Femur (tissue), 1 donor: Measurements from ENCODE around the gene BTN2A1.

Experiments used
- DNase-seq: peaks from one replicate; pipeline ENCODE4 v3.0.0-alpha.2; 2017

Gene BTN2A1

DNA sequence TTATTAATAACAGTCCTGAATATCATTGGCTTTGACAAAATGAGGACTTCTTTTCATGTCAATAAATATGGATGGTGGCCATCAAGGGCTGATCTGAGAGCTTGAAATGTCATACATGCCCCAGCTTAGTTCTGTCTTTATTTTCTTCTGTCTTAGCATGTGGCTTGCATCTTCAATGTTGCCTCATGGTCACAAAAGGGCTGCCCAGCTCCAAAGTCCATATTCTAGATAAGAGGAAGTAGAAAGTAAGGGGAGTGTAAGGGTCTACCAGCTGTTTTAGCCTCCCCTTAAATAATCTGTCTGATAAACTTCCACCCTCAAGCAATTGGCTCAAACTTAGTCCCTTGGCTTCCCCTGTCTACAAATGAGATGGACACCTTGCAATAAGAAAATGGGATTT lies 14.2 kb downstream of the BTN2A1 start:
- DNase-seq, result no peak

DNA sequence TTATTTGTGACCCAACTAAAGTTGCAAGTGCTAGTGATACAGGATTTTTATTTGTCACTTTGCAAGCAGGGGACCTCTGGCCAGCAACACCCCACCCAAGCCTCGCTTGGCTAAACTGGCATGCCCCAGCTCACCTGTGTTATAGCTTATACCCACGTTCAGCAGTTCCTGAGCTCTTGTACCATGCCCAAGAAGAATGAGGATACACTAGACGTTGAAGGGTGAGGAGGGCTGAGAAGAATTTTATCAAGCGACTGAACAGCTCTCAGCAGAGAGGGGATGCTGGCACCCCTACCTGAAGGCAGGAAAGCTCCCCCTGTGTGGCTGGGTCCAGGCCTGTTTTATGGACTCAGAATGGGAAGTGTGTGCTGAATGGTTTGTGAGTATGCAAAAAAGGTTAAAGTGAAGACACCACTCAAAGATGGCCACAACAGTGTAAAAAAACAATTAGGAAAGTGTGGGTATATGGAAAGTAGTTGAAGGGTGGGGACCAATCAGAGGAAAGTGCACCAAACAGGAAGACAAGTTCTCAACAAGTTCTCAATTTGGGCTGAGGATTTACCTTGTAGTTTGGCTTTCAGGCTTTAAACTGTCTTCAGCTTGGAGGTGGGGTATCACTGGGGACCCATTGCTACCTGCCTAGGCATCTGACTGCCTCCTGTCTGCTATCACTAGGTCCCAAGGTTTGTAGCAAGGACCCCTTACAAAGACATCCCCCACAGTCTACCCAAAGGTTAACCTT lies 15.0 kb downstream of the BTN2A1 start:
- DNase-seq, result no peak

DNA sequence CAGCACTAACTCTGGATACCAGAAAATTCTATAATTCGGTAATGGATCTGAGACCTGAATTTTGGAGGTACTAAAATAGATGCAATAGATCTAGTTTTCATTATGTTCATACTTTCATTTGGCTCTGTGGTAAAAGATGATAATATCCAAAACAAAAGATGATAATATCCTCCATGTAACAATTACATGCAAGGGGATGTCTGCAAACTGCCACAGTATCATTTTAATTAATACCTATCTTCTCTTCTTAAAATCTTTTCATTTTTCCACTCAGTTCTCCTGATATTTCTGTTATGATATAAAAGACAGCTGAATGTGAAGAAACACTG lies 15.6 kb downstream of the BTN2A1 start:
- no peak for DNase-seq

DNA sequence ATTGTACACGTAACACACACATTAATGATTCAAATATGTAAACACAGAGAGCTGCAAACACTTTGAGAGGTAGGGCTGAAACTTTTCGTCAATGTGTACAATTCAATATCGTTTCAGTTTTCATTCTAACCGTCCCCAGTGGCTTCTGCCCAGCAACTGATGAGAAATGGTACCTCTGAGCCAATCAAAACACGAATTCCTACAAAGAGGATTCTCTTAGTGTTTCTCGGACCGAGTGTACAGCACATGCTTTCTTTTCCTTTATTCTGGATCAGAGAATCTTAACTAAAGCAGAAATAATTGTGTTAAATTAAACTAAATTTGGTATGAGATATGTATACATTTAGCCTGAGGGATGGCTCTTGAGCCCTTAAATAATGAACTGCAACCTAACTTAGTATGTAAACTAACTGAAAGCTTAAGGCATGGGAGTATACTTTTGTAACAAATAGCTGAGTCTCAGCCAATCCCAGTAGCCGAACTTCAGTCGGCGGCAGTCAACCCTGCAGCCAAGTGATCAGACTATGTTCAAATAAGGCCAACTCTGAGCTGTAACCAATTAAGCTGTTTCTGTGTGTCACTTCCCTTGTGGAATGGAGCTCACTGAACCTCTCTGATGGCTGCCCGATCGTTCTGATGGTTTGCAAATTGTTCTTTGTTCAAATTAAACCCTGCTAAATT lies 16.1 kb downstream of the BTN2A1 start:
- peak; percentile 89 for DNase-seq

DNA sequence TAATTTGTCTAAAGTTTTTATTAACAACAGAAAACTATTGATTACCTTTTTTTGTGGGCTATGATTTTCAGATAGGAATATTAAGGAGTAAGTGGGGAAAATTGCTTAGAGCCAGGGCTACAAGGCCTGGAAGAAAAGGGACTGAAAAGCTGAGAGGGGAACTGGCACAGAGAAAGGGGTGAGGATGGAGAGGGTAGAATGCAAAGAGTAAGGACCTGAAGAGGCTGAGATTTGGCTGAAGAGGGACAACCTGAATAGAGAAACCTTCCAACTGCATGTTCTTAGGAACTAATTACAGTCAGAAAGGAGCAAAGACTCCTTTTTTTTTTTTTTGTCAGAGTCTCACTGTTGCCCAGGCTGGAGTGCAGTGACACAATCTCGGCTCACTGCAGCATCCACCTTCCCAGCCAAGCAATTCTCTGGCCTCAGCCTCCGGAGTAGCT lies 16.7 kb downstream of the BTN2A1 start:
- DNase-seq, result no peak

DNA sequence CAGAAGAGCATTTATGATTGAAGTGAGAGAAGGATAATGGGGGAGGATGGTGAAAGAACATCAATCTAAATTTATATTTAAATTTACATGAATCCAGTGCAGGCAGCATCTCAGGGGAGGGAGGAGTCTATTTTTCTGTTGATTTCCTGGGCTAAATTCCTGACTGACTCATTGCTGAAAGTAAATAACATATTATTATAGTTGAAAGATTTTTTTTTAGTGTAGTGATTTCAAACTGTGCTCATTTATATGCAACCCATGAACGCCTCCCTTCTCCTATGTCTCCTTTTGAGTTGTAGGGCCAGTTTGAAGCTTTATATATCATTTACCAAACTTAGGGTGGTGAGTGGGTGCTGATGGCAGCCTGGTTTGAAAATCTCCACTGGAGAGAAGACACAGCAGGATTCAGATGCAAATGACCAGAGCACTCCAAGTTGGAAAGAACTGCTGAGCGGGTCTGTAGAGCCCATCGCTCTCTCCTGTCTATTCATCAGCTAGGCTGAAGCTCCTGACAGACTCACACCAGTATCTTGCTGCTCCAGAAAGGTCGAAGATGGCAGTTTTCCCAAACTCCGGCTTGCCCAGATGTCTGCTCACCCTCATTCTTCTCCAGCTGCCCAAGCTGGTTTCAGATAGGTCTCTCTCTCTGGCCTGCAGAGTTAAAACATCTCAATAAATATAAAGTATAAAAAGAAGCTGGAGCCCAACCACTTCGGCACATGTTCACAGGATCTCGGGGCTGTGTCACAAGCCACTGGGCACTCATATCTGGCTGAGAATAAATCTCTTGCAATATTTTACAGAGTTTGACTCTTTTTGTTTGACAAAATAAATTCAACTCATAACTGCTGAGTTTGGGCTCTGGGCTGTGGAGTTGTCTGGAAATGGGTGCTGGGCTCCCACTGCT lies 18.3 kb downstream of the BTN2A1 start:
- no peak for DNase-seq

DNA sequence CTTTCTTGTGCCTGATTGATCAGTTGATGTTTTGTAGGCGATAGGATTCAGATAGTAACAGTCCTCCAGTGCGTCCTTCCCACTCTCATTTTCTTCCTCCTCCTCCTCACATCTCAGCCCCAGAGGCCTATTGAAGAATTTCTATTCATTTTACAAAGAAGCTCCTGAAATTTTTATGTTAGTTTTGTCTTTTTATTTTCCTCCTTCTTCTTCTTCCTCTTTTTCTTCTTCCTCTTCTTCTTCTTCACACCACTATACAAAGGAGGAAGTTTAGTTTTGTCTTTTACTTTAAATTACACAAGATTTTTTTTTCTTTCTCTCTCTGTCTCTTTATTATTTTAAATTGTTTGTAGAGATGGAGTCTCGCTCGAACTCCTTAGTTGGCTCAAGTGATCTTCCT lies 19.1 kb downstream of the BTN2A1 start:
- no peak for DNase-seq

DNA sequence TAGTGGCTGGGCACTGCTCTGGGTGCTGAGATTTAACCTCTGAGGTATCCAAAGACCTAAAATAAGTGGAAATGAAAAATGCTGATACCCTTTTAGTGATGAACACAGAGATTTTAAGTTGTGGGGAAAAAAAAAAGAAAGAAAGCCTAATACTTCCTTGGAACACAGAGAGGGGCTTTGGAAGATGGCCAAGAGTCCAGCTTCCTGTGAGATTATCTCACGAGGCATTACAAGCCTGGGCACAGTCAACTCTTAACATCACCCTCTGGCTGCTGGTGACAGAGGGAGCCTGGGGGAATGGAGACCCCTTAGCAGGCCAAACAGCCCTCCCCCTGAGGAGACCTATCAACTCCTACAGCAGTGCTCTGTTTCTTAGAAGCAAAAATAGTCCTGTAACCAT lies 19.7 kb downstream of the BTN2A1 start:
- DNase-seq, result no peak

DNA sequence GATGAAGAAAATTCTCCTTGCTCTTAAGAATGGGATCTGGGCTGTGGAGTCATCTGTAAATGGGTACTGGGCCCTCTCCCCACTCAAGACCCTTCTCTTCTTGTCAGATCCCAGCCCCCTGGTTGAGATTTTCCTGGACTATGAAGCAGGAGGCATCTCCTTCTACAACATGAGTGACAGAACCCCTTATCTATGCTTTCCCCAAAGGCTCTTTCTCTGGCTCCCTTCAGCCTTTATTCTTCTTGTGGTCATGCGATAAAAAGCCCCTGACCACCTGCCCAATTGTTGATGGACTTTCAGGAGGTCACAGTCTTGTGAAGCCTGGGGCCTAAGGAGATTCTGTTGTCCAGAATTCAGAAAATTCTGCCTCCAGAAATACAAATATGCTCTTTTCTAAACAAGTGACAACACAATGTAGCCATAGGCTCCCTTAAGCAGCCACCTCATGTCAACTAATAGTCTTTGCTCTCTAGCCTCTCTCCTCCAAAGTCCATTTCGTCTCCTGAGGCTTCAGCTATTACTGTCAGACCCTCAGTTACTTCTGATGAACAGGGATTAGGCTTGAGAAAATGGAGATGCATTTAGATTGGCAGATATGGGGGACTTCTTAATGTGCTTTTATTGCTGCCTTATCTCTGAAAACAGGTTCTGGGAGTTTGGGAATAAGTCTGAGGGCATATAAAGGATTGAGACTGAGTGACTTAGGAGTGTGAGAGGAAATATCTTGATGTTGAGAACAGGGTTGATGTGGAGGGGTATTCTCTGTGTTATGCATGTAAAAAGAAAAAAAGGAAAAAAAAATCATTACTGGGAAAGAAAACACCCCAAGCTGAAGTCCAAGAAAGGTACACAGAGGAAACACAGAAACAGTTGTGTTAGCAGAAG lies 20.6 kb downstream of the BTN2A1 start:
- no peak for DNase-seq

DNA sequence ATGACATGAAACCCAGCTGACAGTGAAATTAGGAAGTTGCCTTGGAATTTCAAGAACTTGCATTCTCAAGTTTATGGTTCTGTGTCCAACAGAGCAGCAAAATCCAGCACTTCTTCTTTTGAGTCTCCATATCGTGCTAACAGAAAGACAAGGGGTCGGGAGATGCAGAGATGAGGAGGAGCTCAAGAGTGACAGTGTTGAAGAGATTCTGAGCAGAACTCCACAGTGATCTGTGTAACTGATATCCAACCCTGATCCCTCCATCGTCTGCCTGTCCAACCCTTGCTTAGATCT lies 21.2 kb downstream of the BTN2A1 start:
- DNase-seq, result no peak

DNA sequence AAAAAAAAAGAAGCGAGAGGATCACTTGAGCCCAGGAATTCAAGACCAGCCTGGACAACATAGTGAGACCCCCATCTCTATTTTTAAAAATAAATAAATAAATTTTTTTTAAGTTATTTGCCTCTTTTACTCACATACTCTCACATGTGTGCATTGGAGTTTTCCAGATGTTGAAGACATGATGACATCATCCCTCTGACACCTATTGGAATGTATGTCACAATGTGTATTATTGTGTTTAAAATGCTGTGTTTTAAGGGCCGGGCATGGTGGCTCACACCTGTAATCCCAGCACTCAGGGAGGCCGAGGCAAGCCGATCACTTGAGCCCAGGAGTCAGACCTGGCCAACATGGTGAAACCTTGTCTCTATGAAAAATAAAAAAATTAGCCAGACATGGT lies 24.6 kb downstream of the BTN2A1 start:
- DNase-seq, result no peak

DNA sequence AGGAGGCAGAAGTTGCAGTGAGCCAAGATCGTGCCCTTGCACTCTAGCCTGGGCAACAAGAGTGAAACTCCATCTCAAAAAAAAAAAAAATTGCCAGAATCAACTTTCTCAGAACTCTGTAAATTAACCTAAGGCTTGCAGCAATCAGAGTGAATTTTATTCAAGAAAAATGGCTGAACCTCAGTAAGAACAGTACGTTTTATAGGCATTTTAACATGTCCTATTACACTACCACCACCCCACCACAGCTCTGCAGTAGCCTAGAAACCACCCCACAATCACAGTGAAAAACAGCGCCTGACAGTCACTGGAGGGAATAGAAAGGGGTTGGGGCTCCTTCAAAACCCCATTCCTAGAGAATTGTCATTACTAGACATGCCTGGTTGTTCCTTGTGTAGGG lies 26.0 kb downstream of the BTN2A1 start:
- DNase-seq, result no peak

DNA sequence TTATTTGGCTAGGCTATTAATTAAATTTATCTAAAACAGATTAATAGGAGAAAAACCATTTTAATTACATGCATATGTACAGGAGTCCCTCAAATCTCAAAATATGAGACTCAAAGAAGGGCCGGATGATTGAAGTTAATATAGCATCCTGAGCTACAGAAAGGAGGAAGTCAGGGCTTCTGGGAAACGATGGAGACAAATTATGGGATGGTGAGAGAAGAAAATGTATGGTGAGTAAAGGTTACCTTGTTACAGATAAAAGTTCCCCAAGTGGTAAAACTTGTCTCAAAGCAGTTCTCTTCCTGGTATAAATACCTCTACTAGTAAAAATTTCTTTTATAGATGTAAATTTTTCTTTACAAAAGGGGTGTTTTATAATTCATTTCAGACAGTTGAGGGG lies 26.4 kb downstream of the BTN2A1 start:
- DNase-seq, result no peak

DNA sequence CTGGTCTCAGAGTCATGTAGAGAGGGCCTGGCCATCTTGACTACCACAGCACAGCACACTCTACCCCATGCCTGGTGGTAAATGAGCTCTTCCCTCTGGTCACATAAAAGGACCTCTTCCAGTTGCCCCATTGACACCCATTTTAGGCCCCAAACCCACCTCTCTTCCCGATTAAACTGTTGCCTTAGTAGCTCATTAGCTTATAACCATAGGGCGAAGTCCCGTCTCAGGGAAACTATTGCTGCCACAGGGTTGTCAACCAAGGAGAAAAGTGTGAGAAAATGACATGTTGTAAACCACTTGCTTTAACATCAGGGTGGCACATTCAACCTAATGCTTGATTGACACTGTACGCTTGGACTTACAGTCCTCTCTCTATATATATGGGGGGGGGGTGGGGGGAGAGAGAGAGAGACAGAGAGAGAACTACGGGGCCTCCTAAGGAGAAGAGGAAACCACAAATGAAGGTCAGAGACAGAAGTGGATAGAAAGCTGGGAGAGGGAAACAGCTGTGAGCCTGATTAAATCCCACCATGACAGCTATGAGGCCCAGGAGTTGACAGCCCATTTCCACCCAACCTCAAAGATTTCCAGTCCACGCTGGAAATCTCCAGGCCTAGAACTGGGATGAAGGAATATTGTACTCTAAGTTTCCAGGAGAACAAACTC lies 27.5 kb downstream of the BTN2A1 start:
- DNase-seq, result no peak

DNA sequence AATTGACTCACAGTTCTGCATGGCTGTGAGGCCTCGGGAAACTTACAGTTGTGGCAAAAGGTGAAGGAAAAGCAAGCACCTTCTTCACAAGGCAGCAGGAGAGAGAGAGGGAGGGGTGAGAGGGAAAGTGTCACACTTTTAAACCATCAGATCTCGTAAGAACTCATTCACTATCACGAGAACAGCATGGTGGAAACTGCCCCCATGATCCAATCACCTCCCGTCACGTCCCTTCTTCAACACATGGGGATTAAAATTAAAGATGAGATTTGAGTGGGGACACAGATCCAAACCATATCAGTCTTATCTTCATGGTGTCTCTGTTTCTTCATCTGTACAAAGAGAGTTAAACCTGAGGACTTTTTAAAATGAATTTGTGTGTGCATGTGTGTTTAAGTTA lies 28.6 kb downstream of the BTN2A1 start:
- no peak for DNase-seq

DNA sequence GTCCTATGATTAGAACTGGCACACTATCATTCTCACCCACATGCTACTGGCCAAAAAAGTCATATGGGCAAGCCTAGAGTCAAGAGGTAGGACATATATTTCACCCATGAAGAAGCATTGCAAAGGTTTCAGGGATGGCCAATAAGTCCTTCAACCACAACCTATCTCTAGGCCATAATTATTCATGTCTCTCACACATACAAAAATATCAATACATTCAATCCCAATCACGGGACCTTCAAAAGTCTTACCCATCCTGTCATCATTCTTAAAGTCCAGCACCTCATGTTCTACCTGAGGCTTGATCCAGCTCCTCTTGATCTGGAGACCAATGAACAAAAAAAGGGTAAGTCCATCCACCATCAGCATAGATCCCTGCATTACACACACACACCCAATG lies 29.7 kb downstream of the BTN2A1 start:
- DNase-seq, result no peak

DNA sequence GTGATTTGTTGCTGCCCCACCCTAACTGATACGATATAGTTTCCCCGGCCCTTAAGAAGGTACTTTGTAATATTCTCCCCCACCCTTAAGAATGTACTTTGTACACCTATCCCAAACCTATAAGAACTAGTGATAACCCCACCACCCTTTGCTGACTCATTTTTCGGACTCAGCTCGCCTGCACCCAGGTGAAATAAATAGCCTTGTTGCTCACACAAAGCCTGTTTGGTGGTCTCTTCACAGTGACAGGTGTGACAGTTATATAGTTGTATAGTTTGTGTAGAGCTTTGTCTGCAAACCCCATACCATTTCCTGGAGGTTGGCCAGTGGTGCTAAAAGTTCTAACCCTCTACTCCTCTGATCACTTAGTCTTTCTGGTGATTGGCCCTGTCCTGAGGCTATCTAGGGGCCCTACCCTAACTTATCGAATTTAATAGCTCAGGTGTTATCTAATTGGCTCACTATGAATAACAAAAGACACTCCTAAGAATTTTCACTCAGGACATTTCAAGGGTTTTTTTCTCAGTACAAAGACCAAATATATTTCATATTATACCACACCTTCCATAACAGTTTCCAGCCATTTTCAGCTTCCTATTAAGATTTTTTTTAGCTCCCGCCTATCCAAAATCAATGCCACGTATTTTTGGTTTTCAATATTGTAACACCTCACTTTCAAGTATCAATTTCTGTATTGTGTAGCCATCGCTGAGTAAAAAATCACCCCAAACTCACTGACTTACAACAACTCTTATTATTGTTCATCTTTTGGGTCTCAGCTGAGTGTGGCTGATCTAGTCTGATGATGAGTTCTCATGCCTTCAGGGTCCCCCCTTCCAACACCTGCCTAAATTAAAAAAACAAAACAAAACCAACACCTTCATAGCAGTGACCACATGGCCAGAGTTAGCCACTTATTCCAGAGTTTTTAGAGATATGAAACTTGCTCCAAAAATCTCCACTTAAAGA lies 32.5 kb downstream of the BTN2A1 start:
- no peak for DNase-seq

DNA sequence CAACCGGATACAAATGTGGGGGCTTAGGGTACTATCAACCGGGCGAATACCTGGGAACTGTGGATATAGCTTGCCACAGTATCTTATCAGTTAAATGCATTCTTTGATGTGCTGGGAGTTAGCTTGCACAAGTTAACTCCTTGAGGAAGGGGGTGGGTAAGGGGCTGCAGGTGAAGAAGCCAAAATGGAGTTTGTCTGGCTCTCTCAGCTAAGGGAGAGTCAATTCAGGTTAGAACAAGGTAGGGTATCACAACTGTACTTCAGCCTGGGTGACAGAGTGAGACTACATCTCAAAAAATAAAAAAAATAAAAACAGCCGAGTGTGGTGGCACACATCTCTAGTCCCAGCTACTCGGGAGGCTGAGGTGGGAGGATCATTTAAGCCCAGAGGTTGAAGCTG lies 33.8 kb downstream of the BTN2A1 start:
- no peak for DNase-seq

DNA sequence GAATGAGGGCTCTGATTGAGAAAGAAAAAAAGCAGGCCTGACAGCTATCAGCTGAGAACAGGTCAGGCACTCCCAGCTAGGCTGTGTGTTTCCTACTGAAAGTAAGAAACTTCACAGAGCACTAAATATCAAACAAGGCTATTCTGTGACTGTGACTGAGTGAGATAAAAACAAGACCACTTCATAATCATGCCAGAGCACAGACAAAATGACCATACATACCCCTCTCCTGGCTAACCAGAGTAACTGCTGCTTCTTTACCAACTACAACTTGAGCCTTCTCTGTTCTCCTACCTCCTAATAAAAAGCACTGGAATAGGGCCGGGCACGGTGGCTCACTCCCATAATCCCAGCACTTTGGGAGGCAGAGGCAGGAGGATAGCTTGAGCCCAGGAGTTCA lies 35.5 kb downstream of the BTN2A1 start:
- no peak for DNase-seq

DNA sequence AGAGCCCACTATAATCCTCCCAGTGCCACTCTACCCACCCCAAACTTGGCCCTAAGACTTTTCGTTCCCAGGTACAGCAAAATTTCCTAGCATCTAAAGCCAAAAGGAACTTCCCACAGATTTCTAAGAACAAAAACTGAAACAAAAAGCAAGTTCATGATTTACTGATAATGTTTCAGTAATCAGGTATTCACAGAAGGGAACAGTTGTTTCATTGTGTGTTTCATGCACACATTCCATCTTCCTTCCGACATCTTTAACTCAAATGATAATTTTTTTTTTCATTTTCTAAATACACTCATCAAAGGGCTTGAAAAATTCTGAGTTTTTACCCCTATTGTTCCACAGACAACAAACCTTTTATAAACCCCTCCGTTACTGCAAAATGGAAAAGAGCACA lies 36.4 kb downstream of the BTN2A1 start:
- DNase-seq, result no peak

DNA sequence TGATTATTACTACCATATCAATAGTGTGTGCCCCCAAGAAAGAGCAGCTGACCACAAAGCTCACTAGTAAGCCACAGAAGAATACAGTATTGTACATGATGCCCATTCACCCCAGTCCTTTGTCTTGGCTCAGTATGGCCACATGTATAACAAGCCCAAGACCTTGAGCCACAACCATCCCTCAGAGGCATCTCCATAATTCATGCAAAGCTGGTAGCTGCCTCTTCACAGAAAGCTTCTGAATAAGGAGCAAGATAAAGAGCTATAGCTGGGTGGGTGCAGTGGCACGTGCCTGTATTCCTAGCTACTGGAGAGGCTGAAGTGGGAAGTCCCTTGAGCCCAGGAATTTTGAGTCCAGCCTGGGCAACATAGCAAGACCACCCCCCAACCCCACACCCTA lies 37.5 kb downstream of the BTN2A1 start:
- DNase-seq, result no peak
